Lung (tissue), 12 donors: ENCODE measurements around the gene PROX2. TPM values are rescaled to one million over a fixed set of nuclear protein-coding genes. Genes with fewer than 3 reads are reported as not detected.

Experiments used
- ATAC-seq: fragments of 200-7000 bp; cut with Tn5 transposase; one replicate; pipeline ENCODE4 v1.9.1; 2020; ENCODE audit warnings: moderate number of reproducible peaks; ENCODE audit not compliant: insufficient read depth, low FRiP score
- DNase-seq, 3 donors: peaks; one replicate each; pipeline ENCODE4 v3.0.0-alpha.2; 2013 to 2017
- H3K27ac ChIP-seq, 2 donors: one replicate each; pipeline ENCODE4 v1.5.1; 2013; ENCODE audit warnings: mild to moderate bottlenecking in 2 of 2, moderate library complexity in 2 of 2, control low read depth in 1 of 2, inconsistent platforms in 1 of 2, low read depth in 1 of 2, low read length in 1 of 2
- H3K27me3 ChIP-seq, 3 donors: one replicate each; pipeline ENCODE4 v1.5.1; 2013; ENCODE audit warnings: low read length in 2 of 3; ENCODE audit not compliant: control insufficient read depth in 3 of 3, insufficient read depth in 3 of 3
- H3K36me3 ChIP-seq, 4 donors: one replicate each; pipeline ENCODE4 v1.5.1; 2013; ENCODE audit warnings: low read length in 4 of 4, mild to moderate bottlenecking in 1 of 4, moderate library complexity in 1 of 4; ENCODE audit not compliant: control insufficient read depth in 4 of 4, insufficient read depth in 4 of 4
- H3K4me1 ChIP-seq, 5 donors: one replicate each; pipeline ENCODE4 v1.5.1; 2013; ENCODE audit warnings: low read length in 5 of 5, mild to moderate bottlenecking in 2 of 5, moderate library complexity in 1 of 5; ENCODE audit not compliant: control insufficient read depth in 5 of 5, insufficient read depth in 5 of 5
- H3K4me3 ChIP-seq: one replicate; pipeline ENCODE4 v1.5.1; 2013; ENCODE audit warnings: mild to moderate bottlenecking, control low read depth, moderate library complexity
- H3K9ac ChIP-seq, 2 donors: one replicate each; pipeline ENCODE4 v1.5.1; 2013; ENCODE audit warnings: low read length in 2 of 2, control low read depth in 1 of 2; ENCODE audit not compliant: insufficient read depth in 1 of 2
- H3K9me3 ChIP-seq, 4 donors: one replicate each; pipeline ENCODE4 v1.5.1; 2013; ENCODE audit warnings: low read length in 3 of 4, mild to moderate bottlenecking in 1 of 4, moderate library complexity in 1 of 4; ENCODE audit not compliant: control insufficient read depth in 4 of 4, insufficient read depth in 3 of 4
- CTCF ChIP-seq: IDR thresholded peaks from 2 replicates; pipeline ENCODE4 v1.5.1; 2012; ENCODE audit warnings: mild to moderate bottlenecking; ENCODE audit errors: control extremely low read depth, extremely low read depth
- WGBS, 2 donors: extraction: QIAGEN DNeasy Blood & Tissue Kit; methylation state at CpG; one replicate each; pipeline ENCODE4 v1.1.7; 2013; 5-methylcytosine and 5-hydroxymethylcytosine counted together
- polyA plus RNA-seq, 2 donors: library from polyadenylated mRNA; stranded (reverse); fragments of 200-250 nt; gene quantifications; one replicate each; pipeline ENCODE4 v1.2.1, GENCODE V29; 2013
- total RNA-seq, 2 donors: library from RNA; depleted of rRNA in 1 of 2; stranded (reverse); fragments of >200 nt in 1 of 2; gene quantifications; one replicate each; pipeline ENCODE4 v1.2.1, GENCODE V29; 2014 to 2021
- donor health status: control.
- donor health status: control.
- donor health status: Bipolar disorder and iron deficiency.
- donor health status: healthy.
- donor health status: DM: yes; HTN: yes; CAD: no.

Gene PROX2
- total and polyA plus RNA-seq, 4 donors = 0.01 to 0.09 TPM; not detected in 2

GRCh38 chr14:74853581-74853980, 22.4 kb downstream of the PROX2 start:
- Histone ChIP-seq H3K9ac (no peak overlapping the region), H3K9me3 (no peaks in the 10 kb centered on the region), H3K4me3 (no peak overlapping the region), H3K36me3 (no peaks in the 10 kb centered on the region), H3K27ac (peak overlapping the region in 1 of 2 donors; percentile 4), H3K27me3 (no peaks in the 10 kb centered on the region), H3K4me1 (peaks cover 0 to 12% (median 7%) of the 10 kb centered on the region in 5 donors)
- DNase-seq (no peak), ATAC-seq (no peak)
- 38 to 43% methylated on average over 4 of the region's 4 CpGs for WGBS, 2 donors
- no peak for TF ChIP-seq CTCF

GRCh38 chr14:74852922-74853530, 22.9 kb downstream of the PROX2 start:
- Histone ChIP-seq H3K27me3 (no peaks in the 10 kb centered on the region), H3K9ac (no peak overlapping the region), H3K9me3 (no peaks in the 10 kb centered on the region), H3K4me3 (no peak overlapping the region), H3K27ac (no peak overlapping the region), H3K4me1 (peaks cover 0 to 12% (median 7%) of the 10 kb centered on the region in 5 donors), H3K36me3 (no peaks in the 10 kb centered on the region)
- no peak for TF ChIP-seq CTCF
- DNase-seq (peak in 2 of 3 donors; percentile 42 to 48), ATAC-seq (no peak)
- WGBS, 2 donors = 33 to 59% methylated on average over 2 of the region's 2 CpGs

DNA sequence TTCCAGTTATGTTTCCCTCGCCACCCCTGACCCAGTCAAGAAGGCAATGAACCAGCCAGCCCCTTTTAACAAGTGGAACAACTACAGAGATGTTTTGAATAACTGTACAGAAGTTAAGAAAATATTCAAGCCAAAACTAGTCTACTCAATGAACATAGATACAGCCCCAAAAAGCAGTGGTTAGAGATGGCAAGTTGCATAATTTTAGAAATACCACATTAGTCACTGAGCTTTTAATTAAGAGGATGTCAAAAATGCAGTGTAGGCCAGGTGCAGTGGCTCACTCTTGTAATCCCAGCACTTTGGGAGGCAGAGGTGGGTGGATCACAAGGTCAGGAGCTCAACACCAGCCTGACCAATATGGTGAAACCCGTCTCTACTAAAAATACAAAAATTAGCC, 27.2 kb downstream of the PROX2 start:
- Histone ChIP-seq H3K9ac (no peak overlapping the region), H3K27me3 (no peaks in the 10 kb centered on the region), H3K4me3 (no peak overlapping the region), H3K4me1 (peaks cover 0 to 8% (median 4%) of the 10 kb centered on the region in 5 donors), H3K36me3 (no peaks in the 10 kb centered on the region), H3K9me3 (no peaks in the 10 kb centered on the region), H3K27ac (no peak overlapping the region)
- no peak for TF ChIP-seq CTCF
- ATAC-seq (no peak), DNase-seq (no peak)
- WGBS, 2 donors = 84 to 86% methylated on average over 2 of the region's 2 CpGs
